IgD-negative memory B cell (primary cell): ENCODE results near the gene SDR42E2. TPM values are rescaled to one million over a fixed set of nuclear protein-coding genes. Genes with fewer than 3 reads are reported as not detected.
"Not testable (repeated sequence)": the region's sequence is repeated elsewhere in the genome, so short reads cannot be mapped to it uniquely, and the experiment has no call there.

ENCODE experiments used
- H3K27ac Mint-ChIP-seq, 3 donors: one replicate each; pipeline ENCODE4 v1.8.0; 2020 to 2022; ENCODE audit warnings: mild to moderate bottlenecking in 3 of 3, mixed read lengths in 3 of 3, moderate library complexity in 1 of 3
- H3K27me3 Mint-ChIP-seq: one replicate; pipeline ENCODE4 v1.8.0; 2021; ENCODE audit warnings: mixed read lengths
- H3K36me3 Mint-ChIP-seq: one replicate; pipeline ENCODE4 v1.8.0; 2020; ENCODE audit warnings: mild to moderate bottlenecking, mixed read lengths
- H3K4me1 Mint-ChIP-seq, 3 donors: one replicate each; pipeline ENCODE4 v1.8.0; 2020 to 2022; ENCODE audit warnings: mixed read lengths in 3 of 3, mild to moderate bottlenecking in 1 of 3
- H3K4me3 Mint-ChIP-seq, 4 donors: one replicate each; pipeline ENCODE4 v1.8.0; 2020 to 2022; ENCODE audit warnings: mild to moderate bottlenecking in 4 of 4, mixed read lengths in 4 of 4, moderate library complexity in 3 of 4
- H3K9me3 Mint-ChIP-seq, 3 donors: one replicate each; pipeline ENCODE4 v1.8.0; 2020 to 2021; ENCODE audit warnings: mixed read lengths in 3 of 3, mild to moderate bottlenecking in 1 of 3
- polyA plus RNA-seq: library from polyadenylated mRNA; unstranded; fragments of 300-500 nt; fragmentation: Illumina TruSeq; gene quantifications from one replicate; pipeline ENCODE4 v1.2.3, GENCODE V29; 2021

SDR42E2 gene
- polyA plus RNA-seq = 0.20 TPM

- H3K9me3 Mint-ChIP-seq = peaks cover 0 to 3% (median 0%) of the 10 kb centered on the region in 3 donors
- H3K27ac Mint-ChIP-seq = peak within 1 kb of the TSS in 1 of 3 donors; percentile 62
- peaks cover 8% of the 10 kb centered on the region for H3K27me3 Mint-ChIP-seq
- H3K4me1 Mint-ChIP-seq = peaks cover 0 to 6% (median 3%) of the 10 kb centered on the region in 3 donors
- H3K4me3 Mint-ChIP-seq = peak within 1 kb of the TSS in 2 of 4 donors; percentile 70 to 82
- peaks cover 4% of the 10 kb centered on the region for H3K36me3 Mint-ChIP-seq
Observed at GRCh38 chr16:22161999-22162655, at the start of gene SDR42E2. SDR42E2 (plus strand) TSS chr16:22162506; CDS start chr16:22165583, 3,077 bp downstream.

- Mint-ChIP-seq H3K27ac (no peak overlapping the region), H3K36me3 (peaks cover 2% of the 10 kb centered on the region), H3K9me3 (no peaks in the 10 kb centered on the region), H3K4me3 (no peak overlapping the region), H3K4me1 (no peaks in the 10 kb centered on the region), H3K27me3 (peaks cover 9% of the 10 kb centered on the region)
Observed at GRCh38 chr16:22116095-22116700, 46.1 kb upstream of the SDR42E2 start.

GRCh38 chr16:22117609-22118008, 44.7 kb upstream of the SDR42E2 start:
- peaks cover 0 to 2% (median 0%) of the 10 kb centered on the region in 3 donors for H3K9me3 Mint-ChIP-seq
- no peaks in the 10 kb centered on the region for H3K27me3 Mint-ChIP-seq
- H3K36me3 Mint-ChIP-seq = no peaks in the 10 kb centered on the region
- peaks cover 0 to 5% (median under 1%) of the 10 kb centered on the region in 3 donors for H3K4me1 Mint-ChIP-seq
- no peak overlapping the region for H3K4me3 Mint-ChIP-seq
- H3K27ac Mint-ChIP-seq = no peak overlapping the region

DNA sequence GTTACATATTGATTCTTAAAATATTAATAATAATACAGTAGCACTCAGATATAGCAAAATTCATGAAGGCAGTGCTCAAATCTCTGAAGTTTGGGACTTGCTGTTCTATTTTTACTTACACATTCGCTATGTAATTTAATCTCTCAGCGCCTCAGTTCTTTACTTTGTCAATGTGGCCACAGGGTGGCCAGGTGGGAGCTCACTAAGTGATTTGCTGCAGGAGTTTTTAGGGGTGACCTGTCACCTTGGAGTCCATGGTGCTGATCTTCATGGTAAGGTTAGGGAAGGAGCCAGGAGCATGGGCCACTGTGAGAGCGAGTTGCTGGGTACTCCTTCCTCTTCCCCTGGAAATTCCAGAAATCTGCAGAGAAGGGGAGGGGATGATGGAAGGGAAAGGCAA, 41.9 kb upstream of the SDR42E2 start:
- peak overlapping the region in 1 of 4 donors; percentile 17 for H3K4me3 Mint-ChIP-seq
- H3K27me3 Mint-ChIP-seq = no peaks in the 10 kb centered on the region
- H3K9me3 Mint-ChIP-seq = peaks cover 0 to 2% (median 0%) of the 10 kb centered on the region in 3 donors
- peaks cover 0 to 10% (median 10%) of the 10 kb centered on the region in 3 donors for H3K4me1 Mint-ChIP-seq
- no peaks in the 10 kb centered on the region for H3K36me3 Mint-ChIP-seq
- H3K27ac Mint-ChIP-seq = peak overlapping the region in 1 of 3 donors; percentile 24

GRCh38 chr16:22122239-22122638, 40.1 kb upstream of the SDR42E2 start:
- Mint-ChIP-seq H3K4me1 (peaks cover 0 to 10% (median 10%) of the 10 kb centered on the region in 3 donors), H3K4me3 (peak overlapping the region in 1 of 4 donors; percentile 85), H3K27me3 (no peaks in the 10 kb centered on the region), H3K27ac (no peak overlapping the region), H3K9me3 (peaks cover 0 to 2% (median 0%) of the 10 kb centered on the region in 3 donors), H3K36me3 (no peaks in the 10 kb centered on the region)

DNA sequence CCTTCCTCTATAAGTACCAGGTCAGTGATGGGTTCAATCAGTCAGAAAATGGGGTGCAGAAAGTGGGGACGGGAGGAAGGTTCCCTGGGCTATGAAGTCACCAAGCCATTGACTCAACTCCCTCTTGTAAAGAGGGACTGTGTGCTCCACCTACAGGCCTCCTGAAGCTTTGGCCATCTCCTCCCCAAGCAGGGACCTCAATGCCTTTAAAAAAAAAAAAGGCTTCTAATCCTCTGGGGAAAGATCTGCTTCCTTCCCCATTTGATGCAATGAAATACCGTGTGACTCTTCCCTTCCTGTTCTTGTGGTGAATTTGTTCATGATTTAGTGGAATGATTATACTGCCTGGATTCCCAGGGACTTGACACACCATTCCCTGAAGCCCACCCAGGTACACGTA, 39.2 kb upstream of the SDR42E2 start:
- Mint-ChIP-seq H3K9me3 (peaks cover 0 to 3% (median 2%) of the 10 kb centered on the region in 3 donors), H3K27me3 (peaks cover 2% of the 10 kb centered on the region), H3K4me1 (peaks cover 0 to 10% (median 10%) of the 10 kb centered on the region in 3 donors), H3K36me3 (peaks cover under 1% of the 10 kb centered on the region), H3K27ac (no peak overlapping the region), H3K4me3 (peak overlapping the region in 1 of 4 donors; percentile 90)

DNA sequence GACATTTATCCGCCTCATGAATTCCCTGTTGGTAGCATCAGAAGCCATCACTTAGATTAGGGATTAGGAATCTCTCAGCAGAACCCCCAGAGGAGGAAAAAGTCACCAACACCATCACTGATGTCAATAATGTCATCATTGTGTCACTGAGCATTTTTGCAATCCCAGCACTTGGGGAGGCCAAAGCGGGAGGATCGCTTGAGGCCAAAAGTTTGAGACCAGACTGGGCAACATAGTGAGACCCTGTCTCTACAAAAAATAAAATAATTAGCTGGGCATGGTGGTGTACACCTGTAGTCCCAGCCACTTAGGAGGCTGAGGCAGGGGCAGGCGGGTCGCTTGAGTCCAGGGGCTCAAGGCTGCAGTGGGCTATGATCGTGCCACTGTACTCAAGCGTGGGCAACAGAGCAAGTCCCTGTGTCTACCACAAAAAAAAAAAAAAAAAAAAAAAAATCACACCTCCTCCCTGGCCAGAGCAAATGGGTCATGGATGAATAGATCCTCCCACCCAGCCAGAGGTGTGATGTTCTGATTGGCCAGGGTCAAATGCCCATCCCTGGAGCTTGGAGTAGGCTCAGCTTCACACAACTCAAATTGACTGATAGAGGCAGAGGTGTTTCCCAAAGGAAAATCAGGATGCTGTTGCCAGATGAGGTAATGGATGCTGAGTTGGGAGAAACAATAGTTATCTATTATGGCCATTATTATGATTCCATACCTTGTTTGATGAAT, 38.4 kb upstream of the SDR42E2 start:
- H3K36me3 Mint-ChIP-seq = peaks cover 2% of the 10 kb centered on the region
- H3K27ac Mint-ChIP-seq = no peak overlapping the region
- peaks cover 2% of the 10 kb centered on the region for H3K27me3 Mint-ChIP-seq
- peak overlapping the region in 1 of 4 donors; percentile 11 for H3K4me3 Mint-ChIP-seq
- peaks cover 0 to 10% (median 10%) of the 10 kb centered on the region in 3 donors for H3K4me1 Mint-ChIP-seq
- H3K9me3 Mint-ChIP-seq = peaks cover 0 to 8% (median 8%) of the 10 kb centered on the region in 3 donors

- H3K27me3 Mint-ChIP-seq = peaks cover 4% of the 10 kb centered on the region
- peaks cover 0 to 10% (median 10%) of the 10 kb centered on the region in 3 donors for H3K4me1 Mint-ChIP-seq
- H3K27ac Mint-ChIP-seq = no peak overlapping the region
- H3K4me3 Mint-ChIP-seq = no peak overlapping the region
- peaks cover 2% of the 10 kb centered on the region for H3K36me3 Mint-ChIP-seq
- H3K9me3 Mint-ChIP-seq = peaks cover 0 to 8% (median 8%) of the 10 kb centered on the region in 3 donors
Observed at GRCh38 chr16:22124583-22125284, 37.6 kb upstream of the SDR42E2 start.

- Mint-ChIP-seq H3K36me3 (peaks cover 2% of the 10 kb centered on the region), H3K4me3 (no peak overlapping the region), H3K4me1 (peaks cover 0 to 10% (median 10%) of the 10 kb centered on the region in 3 donors), H3K27ac (no peak overlapping the region), H3K27me3 (peaks cover 4% of the 10 kb centered on the region), H3K9me3 (peaks cover 0 to 8% (median 8%) of the 10 kb centered on the region in 3 donors)
Observed at GRCh38 chr16:22126037-22126558, 36.2 kb upstream of the SDR42E2 start.

DNA sequence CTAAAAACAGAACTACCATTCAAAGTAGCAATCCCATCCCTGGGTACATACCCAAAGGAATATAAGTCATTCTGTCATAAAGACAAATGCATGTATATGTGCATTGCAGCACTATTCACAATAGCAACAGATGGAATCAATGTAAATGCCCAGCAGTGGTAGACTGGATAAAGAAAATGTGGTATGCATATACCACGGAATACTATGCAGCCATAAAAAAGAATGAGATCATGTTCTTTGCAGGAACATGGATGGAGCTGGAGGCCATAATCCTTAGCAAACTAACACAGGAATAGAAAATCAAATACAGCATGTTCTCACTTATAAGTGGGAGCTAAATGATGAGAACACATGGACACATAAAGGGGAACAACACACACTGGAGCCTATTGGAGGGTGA, 33.8 kb upstream of the SDR42E2 start:
- not testable (repeated sequence) for H3K4me3 Mint-ChIP-seq, H3K27me3 Mint-ChIP-seq, H3K27ac Mint-ChIP-seq, H3K9me3 Mint-ChIP-seq, H3K4me1 Mint-ChIP-seq, H3K36me3 Mint-ChIP-seq

DNA sequence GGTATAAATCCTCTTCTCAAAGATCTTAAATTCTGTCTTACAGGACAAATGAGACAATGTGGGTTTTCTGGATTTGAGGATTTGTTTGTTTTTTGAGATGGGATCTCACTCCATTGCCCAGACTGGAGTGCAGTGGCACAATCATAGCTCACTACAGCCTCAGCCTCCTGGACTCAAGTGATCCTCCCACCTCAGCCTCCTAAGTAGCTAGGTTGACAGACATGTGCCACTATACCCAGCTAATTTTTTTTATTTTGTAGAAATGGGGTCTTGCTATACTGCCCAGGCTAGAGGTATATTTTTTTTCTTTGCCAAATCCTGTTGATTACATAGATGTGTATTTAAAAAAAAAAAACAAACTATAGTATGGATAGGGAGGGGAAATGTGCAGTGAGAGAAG, 31.8 kb upstream of the SDR42E2 start:
- peaks cover 0 to 8% (median 7%) of the 10 kb centered on the region in 3 donors for H3K9me3 Mint-ChIP-seq

GRCh38 chr16:22132801-22133200, 29.5 kb upstream of the SDR42E2 start:
- H3K27ac Mint-ChIP-seq = no peak overlapping the region
- peaks cover 0 to 2% (median 0%) of the 10 kb centered on the region in 3 donors for H3K4me1 Mint-ChIP-seq
- H3K27me3 Mint-ChIP-seq = peaks cover 11% of the 10 kb centered on the region
- H3K36me3 Mint-ChIP-seq = peaks cover 2% of the 10 kb centered on the region
- no peak overlapping the region for H3K4me3 Mint-ChIP-seq
- H3K9me3 Mint-ChIP-seq = peaks cover 0 to 8% (median 7%) of the 10 kb centered on the region in 3 donors

More for the DNA sequence above, 31.8 kb upstream of the SDR42E2 start:
- Mint-ChIP-seq H3K36me3 (peaks cover 2% of the 10 kb centered on the region), H3K27ac (no peak overlapping the region), H3K27me3 (peaks cover 4% of the 10 kb centered on the region), H3K4me1 (no peaks in the 10 kb centered on the region), H3K4me3 (no peak overlapping the region)

DNA sequence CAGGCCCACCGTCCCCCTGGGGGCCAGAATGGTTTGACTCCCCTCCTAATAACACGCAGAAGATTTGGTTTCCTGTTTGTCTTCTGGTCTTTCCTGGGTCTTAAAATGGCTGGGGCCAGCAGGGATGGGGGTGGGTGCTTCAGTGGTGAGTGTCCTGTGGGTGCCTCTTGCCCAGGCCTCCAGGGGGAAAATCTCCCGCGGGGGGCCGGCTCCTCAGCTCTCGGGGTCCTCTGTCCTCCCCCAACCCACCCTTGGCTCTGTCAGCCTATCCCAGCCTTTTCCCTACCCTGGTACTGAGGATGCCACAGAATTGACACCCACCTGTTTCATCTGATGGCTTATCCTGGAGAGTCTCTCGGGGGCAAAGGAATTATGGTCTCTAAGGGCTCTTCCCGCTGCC, 23.8 kb upstream of the SDR42E2 start:
- Mint-ChIP-seq H3K4me3 (no peak overlapping the region), H3K9me3 (no peaks in the 10 kb centered on the region), H3K27ac (no peak overlapping the region), H3K27me3 (peaks cover 18% of the 10 kb centered on the region), H3K36me3 (no peaks in the 10 kb centered on the region), H3K4me1 (peaks cover 0 to 2% (median 0%) of the 10 kb centered on the region in 3 donors)

DNA sequence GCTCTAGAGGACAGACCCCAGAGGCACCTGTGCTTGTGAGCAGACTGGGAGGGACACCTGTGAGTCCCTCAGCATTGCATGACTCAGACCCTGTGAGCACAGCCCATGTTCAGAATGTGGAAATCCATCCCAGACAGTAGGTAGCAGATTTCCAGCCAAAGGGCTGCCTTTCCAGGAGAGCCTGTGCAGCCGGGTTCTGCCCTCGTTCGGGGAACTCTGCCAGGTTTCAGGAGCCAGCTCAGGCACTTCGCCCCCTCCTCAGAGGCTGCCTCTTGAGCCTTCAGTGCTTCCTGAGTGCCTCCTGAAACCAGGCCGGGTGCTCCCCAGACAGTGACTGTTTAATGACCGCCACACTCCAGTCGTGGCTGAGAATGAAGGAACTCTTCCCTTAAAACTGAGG, 23.3 kb upstream of the SDR42E2 start:
- H3K27ac Mint-ChIP-seq = no peak overlapping the region
- H3K4me1 Mint-ChIP-seq = peaks cover 0 to 2% (median 0%) of the 10 kb centered on the region in 3 donors
- no peaks in the 10 kb centered on the region for H3K9me3 Mint-ChIP-seq
- H3K36me3 Mint-ChIP-seq = no peaks in the 10 kb centered on the region
- no peak overlapping the region for H3K4me3 Mint-ChIP-seq
- peaks cover 18% of the 10 kb centered on the region for H3K27me3 Mint-ChIP-seq
